CD14-positive monocyte (primary cell): ENCODE results near the gene SLC20A1. TPM values are rescaled to one million over a fixed set of nuclear protein-coding genes. Genes with fewer than 3 reads are reported as not detected.
"Not testable (repeated sequence)": the region's sequence is repeated elsewhere in the genome, so short reads cannot be mapped to it uniquely, and the experiment has no call there.

Experiments
- DNase-seq, 3 donors: peaks; one replicate each; pipeline ENCODE4 v3.0.0-alpha.2; 2011 to 2022
- H2AFZ ChIP-seq: 2 replicates; pipeline ENCODE4 v1.6.0; 2012; ENCODE audit warnings: mild to moderate bottlenecking, low read depth, low read length, inconsistent platforms; ENCODE audit not compliant: insufficient read depth, poor library complexity, severe bottlenecking
- H3K27ac ChIP-seq, 2 donors: 1 replicate in 1 of 2; 2 replicates in 1 of 2; pipeline ENCODE4 v1.5.1; 2012 to 2013; ENCODE audit warnings: low read length in 2 of 2, control low read depth in 1 of 2, inconsistent platforms in 1 of 2, low read depth in 1 of 2, mild to moderate bottlenecking in 1 of 2
- H3K27me3 ChIP-seq, 2 donors: one replicate each; pipeline versions ENCODE4 v1.6.0 to v1.6.1; 2011 to 2013; ENCODE audit warnings: low read length in 2 of 2; ENCODE audit not compliant: control insufficient read depth in 2 of 2, insufficient read depth in 2 of 2
- H3K36me3 ChIP-seq, 2 donors: replicated peaks in 1 of 2; 1 replicate in 1 of 2; 2 replicates in 1 of 2; pipeline versions ENCODE4 v1.5.1 to v1.6.1; 2012 to 2013; ENCODE audit warnings: low read length in 2 of 2, control low read depth in 1 of 2, inconsistent platforms in 1 of 2, mild to moderate bottlenecking in 1 of 2; ENCODE audit not compliant: insufficient read depth in 2 of 2, control insufficient read depth in 1 of 2
- H3K4me1 ChIP-seq, 2 donors: 1 replicate in 1 of 2; 2 replicates in 1 of 2; pipeline versions ENCODE4 v1.5.1 to v1.6.1; 2012 to 2013; ENCODE audit warnings: low read length in 2 of 2, control low read depth in 1 of 2, inconsistent platforms in 1 of 2, mild to moderate bottlenecking in 1 of 2, moderate library complexity in 1 of 2; ENCODE audit not compliant: insufficient read depth in 2 of 2, control insufficient read depth in 1 of 2
- H3K4me2 ChIP-seq: replicated peaks from 2 replicates; pipeline ENCODE3; 2012; ENCODE audit warnings: low read length, moderate library complexity, mild to moderate bottlenecking; ENCODE audit not compliant: poor library complexity, severe bottlenecking; ENCODE audit errors: extremely low read depth
- H3K4me3 ChIP-seq, 3 experiments: fragments of 200-600 bp in 1 of 3; sonication (generic) in 1 of 3; replicated peaks in 1 of 3; 1 replicate in 2 of 3; 2 replicates in 1 of 3; pipeline ENCODE4 v1.5.1; 2011 to 2013; ENCODE audit warnings: low read length in 3 of 3, mild to moderate bottlenecking in 3 of 3, control low read depth in 2 of 3, low read depth in 2 of 3, inconsistent platforms in 1 of 3, moderate library complexity in 1 of 3
- H3K79me2 ChIP-seq: 2 replicates; pipeline ENCODE4 v1.6.0; 2012; ENCODE audit warnings: mild to moderate bottlenecking, control low read depth, inconsistent platforms, low read length, moderate library complexity; ENCODE audit not compliant: insufficient read depth
- H3K9ac ChIP-seq: 2 replicates; pipeline ENCODE4 v1.6.0; 2017; ENCODE audit warnings: low read length, mild to moderate bottlenecking; ENCODE audit not compliant: insufficient read depth, poor library complexity, severe bottlenecking
- H3K9me3 ChIP-seq, 2 donors: replicated peaks in 1 of 2; 1 replicate in 1 of 2; 2 replicates in 1 of 2; pipeline versions ENCODE4 v1.5.1 to v1.6.1; 2012 to 2013; ENCODE audit warnings: low read length in 2 of 2, control low read depth in 1 of 2; ENCODE audit not compliant: control insufficient read depth in 1 of 2, insufficient read depth in 1 of 2
- H4K20me1 ChIP-seq: 2 replicates; pipeline ENCODE4 v1.6.0; 2012; ENCODE audit warnings: mild to moderate bottlenecking, low read length, control low read depth, moderate library complexity; ENCODE audit not compliant: insufficient read depth
- H3K27ac Mint-ChIP-seq, 7 donors: one replicate each; pipeline ENCODE4 v1.8.0; 2020; ENCODE audit warnings: mild to moderate bottlenecking in 7 of 7, mixed read lengths in 7 of 7, moderate library complexity in 6 of 7, inconsistent platforms in 2 of 7
- H3K27me3 Mint-ChIP-seq, 3 donors: one replicate each; pipeline ENCODE4 v1.8.0; 2021 to 2022; ENCODE audit warnings: low read depth in 3 of 3, mild to moderate bottlenecking in 3 of 3, mixed read lengths in 3 of 3, moderate library complexity in 3 of 3, inconsistent platforms in 1 of 3
- H3K36me3 Mint-ChIP-seq, 2 donors: one replicate each; pipeline ENCODE4 v1.8.0; 2020; ENCODE audit warnings: mixed read lengths in 2 of 2, inconsistent platforms in 1 of 2, mild to moderate bottlenecking in 1 of 2
- H3K4me1 Mint-ChIP-seq: one replicate; pipeline ENCODE4 v1.8.0; 2020; ENCODE audit warnings: mild to moderate bottlenecking, mixed read lengths
- H3K4me3 Mint-ChIP-seq, 2 donors: one replicate each; pipeline ENCODE4 v1.8.0; 2020; ENCODE audit warnings: mild to moderate bottlenecking in 2 of 2, mixed read lengths in 2 of 2, moderate library complexity in 1 of 2
- H3K9me3 Mint-ChIP-seq, 7 donors: one replicate each; pipeline ENCODE4 v1.8.0; 2020 to 2022; ENCODE audit warnings: mixed read lengths in 7 of 7, mild to moderate bottlenecking in 6 of 7, moderate library complexity in 6 of 7, inconsistent platforms in 2 of 7
- WGBS: methylation state at CpG from one replicate; pipeline ENCODE4 v1.1.5; 2013; ENCODE audit warnings: missing lambda C conversion rate; ENCODE audit not compliant: insufficient coverage; 5-methylcytosine and 5-hydroxymethylcytosine counted together
- intact Hi-C, 2 donors: fragments of 100-400 bp; cut with micrococcal nuclease; formaldehyde crosslinking; loops; one replicate each; pipeline versions ENCODE4 v1.15.0 to v1.15.1; 2023
- polyA plus RNA-seq, 3 donors: library from polyadenylated mRNA; depleted of rRNA in 1 of 3; unstranded in 2 of 3; stranded (reverse) in 1 of 3; fragments of 300-500 nt in 2 of 3; fragments of >200 nt in 1 of 3; fragmentation: Illumina TruSeq in 2 of 3; gene quantifications; 1 replicate in 2 of 3; 2 replicates in 1 of 3; pipeline ENCODE4 v1.2.3, GENCODE V29; 2012 to 2021
- TF ChIP-seq, protein P1 (sequence below): fragments of 200-600 bp; IDR thresholded peaks from one replicate; pipeline ENCODE4 v1.8.0; 2022; ENCODE audit warnings: antibody characterized with exemption, mild to moderate bottlenecking

Gene SLC20A1
- polyA plus RNA-seq, 3 donors: 16.1 to 112 (median 36.3) TPM

- 91% methylated on average over 3 of the region's 4 CpGs for WGBS
- intact Hi-C loops: no loop called here
- Mint-ChIP-seq H3K4me3 (no peak overlapping the region), H3K36me3 (peaks cover 2% of the 10 kb centered on the region in 2 donors), H3K27ac (peak overlapping the region in 3 of 7 donors; percentile 58 to 95 (median 85)), H3K27me3 (peaks cover 0 to 2% (median 0%) of the 10 kb centered on the region in 3 donors), H3K4me1 (peaks cover 72% of the 10 kb centered on the region), H3K9me3 (no peaks in the 10 kb centered on the region)
- H3K79me2 ChIP-seq: no peaks in the 10 kb centered on the region
- H3K4me2 ChIP-seq: no peak overlapping the region
- DNase-seq: no peak
- H3K4me1 ChIP-seq: peaks cover 75 to 83% of the 10 kb centered on the region in 2 donors
- no peak overlapping the region for H2AFZ ChIP-seq
- H3K36me3 ChIP-seq: no peaks in the 10 kb centered on the region
- H3K27ac ChIP-seq: peak overlapping the region in 1 of 2 donors; percentile 96
- H3K9ac ChIP-seq: no peak overlapping the region
- H3K27me3 ChIP-seq: no peaks in the 10 kb centered on the region
- TF ChIP-seq, protein P1, sequence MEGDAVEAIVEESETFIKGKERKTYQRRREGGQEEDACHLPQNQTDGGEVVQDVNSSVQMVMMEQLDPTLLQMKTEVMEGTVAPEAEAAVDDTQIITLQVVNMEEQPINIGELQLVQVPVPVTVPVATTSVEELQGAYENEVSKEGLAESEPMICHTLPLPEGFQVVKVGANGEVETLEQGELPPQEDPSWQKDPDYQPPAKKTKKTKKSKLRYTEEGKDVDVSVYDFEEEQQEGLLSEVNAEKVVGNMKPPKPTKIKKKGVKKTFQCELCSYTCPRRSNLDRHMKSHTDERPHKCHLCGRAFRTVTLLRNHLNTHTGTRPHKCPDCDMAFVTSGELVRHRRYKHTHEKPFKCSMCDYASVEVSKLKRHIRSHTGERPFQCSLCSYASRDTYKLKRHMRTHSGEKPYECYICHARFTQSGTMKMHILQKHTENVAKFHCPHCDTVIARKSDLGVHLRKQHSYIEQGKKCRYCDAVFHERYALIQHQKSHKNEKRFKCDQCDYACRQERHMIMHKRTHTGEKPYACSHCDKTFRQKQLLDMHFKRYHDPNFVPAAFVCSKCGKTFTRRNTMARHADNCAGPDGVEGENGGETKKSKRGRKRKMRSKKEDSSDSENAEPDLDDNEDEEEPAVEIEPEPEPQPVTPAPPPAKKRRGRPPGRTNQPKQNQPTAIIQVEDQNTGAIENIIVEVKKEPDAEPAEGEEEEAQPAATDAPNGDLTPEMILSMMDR: no peak
- no peaks in the 10 kb centered on the region for H4K20me1 ChIP-seq
- H3K9me3 ChIP-seq: no peaks in the 10 kb centered on the region
- H3K4me3 ChIP-seq: peak overlapping the region in 1 of 3 experiments; percentile 36
These were observed 59.8 kb downstream of the SLC20A1 start for GRCh38 chr2:112705575-112705974.

DNA sequence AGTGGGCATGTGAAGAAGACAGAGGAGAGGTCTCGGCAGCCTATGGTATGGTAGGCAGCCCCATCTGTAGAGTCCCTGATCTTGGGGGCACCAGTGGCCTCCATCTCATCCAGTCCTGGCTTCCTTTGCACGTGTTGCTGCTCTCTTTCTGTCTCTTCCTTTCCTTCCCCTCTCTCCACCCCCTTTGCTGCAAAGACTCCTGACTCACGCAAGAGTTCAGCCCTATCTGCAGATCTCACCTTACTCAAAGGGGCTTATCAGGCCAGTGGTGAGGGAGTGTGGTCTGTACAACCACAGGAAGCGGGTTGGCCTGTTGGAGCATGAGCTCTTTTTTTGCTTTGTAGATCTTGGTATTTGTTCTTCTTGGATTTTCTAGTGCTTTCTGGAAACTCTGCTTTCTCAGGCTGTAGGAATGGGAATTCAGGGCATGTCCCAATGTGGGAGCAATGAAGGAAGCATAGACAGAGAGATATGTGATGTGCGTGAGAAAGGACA, 60.5 kb downstream of the SLC20A1 start:
- no peaks in the 10 kb centered on the region for H3K9me3 Mint-ChIP-seq
- peaks cover 73% of the 10 kb centered on the region for H3K4me1 Mint-ChIP-seq
- intact Hi-C loops: no loop called here
- Histone ChIP-seq H3K36me3 (no peaks in the 10 kb centered on the region), H3K27me3 (no peaks in the 10 kb centered on the region), H3K4me1 (peaks cover 75 to 83% of the 10 kb centered on the region in 2 donors), H3K4me3 (peak overlapping the region in 1 of 3 experiments; percentile 36), H3K9ac (no peak overlapping the region), H3K9me3 (no peaks in the 10 kb centered on the region), H3K79me2 (no peaks in the 10 kb centered on the region), H3K27ac (peak overlapping the region; percentile 39 to 96), H3K4me2 (no peak overlapping the region), H4K20me1 (no peaks in the 10 kb centered on the region), H2AFZ (peak overlapping the region; percentile 25)
- peaks cover 0 to 2% (median 0%) of the 10 kb centered on the region in 3 donors for H3K27me3 Mint-ChIP-seq
- H3K36me3 Mint-ChIP-seq: peaks cover 2% of the 10 kb centered on the region in 2 donors
- peak overlapping the region; percentile 43 to 99 (median 85) for H3K27ac Mint-ChIP-seq
- TF ChIP-seq, protein P1: no peak
- peak overlapping the region in 1 of 2 donors; percentile 61 for H3K4me3 Mint-ChIP-seq
- WGBS: 0% methylated on average over 1 of the region's 5 CpGs
- peak in 1 of 3 donors; percentile 32 for DNase-seq

- H2AFZ ChIP-seq, H3K36me3 Mint-ChIP-seq, H4K20me1 ChIP-seq, H3K4me2 ChIP-seq, H3K27me3 ChIP-seq, DNase-seq, intact Hi-C loops, H3K9me3 ChIP-seq, H3K36me3 ChIP-seq, H3K9me3 Mint-ChIP-seq, H3K79me2 ChIP-seq, H3K9ac ChIP-seq, H3K27me3 Mint-ChIP-seq, H3K4me3 Mint-ChIP-seq: not testable (repeated sequence)
- Mint-ChIP-seq H3K27ac (peak overlapping the region; percentile 65 to 99 (median 98)), H3K4me1 (peaks cover 69% of the 10 kb centered on the region)
- WGBS: no CpG with 5 or more reads among the region's 9 CpGs
- H3K4me3 ChIP-seq: peak overlapping the region in 1 of 3 experiments; percentile 14
- peaks cover 71 to 78% of the 10 kb centered on the region in 2 donors for H3K4me1 ChIP-seq
- H3K27ac ChIP-seq: peak overlapping the region; percentile 91 to 96
These were observed 61.2 kb downstream of the SLC20A1 start for GRCh38 chr2:112706947-112707346.
